Superior temporal gyrus (tissue), 1 donor: ENCODE results near the gene TMEM117.
A peak's percentile ranks its signal among the peaks of the same experiment; 100 is the strongest.

Experiments
- DNase-seq: peaks from one replicate; pipeline ENCODE4 v3.0.0-alpha.2; 2016; ENCODE audit errors: extremely low spot score

The TMEM117 gene

DNA sequence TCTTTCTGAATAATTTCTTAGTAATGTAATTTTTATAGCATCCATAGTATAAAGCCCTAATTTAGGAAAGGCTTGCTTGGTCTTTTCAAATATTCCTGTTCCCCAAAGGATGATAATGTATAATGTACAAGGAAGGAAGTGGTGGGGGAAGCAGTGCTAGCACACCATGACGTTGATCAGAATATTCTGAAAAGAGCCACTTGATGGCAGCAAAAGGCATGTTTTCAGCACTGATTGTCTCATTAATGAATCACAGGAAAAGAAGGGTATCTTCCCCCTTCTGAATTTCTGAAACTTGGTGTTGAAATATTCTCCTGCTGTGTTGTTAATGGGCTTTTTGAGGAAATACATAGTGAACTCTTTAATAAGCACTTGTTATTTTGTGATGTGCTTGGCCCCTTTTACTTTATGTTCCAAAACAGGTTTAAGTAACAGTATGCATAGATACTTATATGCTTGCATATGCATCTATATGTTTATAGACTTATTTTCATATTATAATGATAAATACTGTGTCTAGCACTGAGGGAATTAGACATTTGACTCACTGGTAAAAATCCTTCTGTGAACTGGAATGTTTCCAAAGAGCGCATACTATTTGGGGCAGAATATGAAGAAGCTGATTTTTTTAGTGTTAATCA is 122.0 kb downstream of the TMEM117 start:
- peak; percentile 85 for DNase-seq

DNA sequence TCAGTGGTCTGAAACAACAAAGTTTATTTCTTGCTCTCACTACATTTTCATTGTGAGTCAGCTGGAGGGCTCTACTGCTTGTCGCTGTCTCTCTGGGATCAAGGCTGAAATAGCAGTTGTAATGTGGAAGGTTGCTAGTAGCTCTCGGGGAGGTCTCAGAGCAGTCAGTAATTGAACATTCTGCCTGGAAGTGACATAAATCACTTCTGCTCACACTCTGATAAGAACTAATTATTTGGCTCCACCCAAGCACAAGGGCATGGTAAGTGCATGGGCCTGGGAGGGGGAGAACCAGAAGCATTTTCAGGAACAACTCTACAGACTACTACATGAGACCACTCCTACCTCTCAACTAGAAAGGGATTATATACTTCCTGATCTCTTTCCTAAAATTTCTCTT is 128.2 kb downstream of the TMEM117 start:
- DNase-seq = no peak

DNA sequence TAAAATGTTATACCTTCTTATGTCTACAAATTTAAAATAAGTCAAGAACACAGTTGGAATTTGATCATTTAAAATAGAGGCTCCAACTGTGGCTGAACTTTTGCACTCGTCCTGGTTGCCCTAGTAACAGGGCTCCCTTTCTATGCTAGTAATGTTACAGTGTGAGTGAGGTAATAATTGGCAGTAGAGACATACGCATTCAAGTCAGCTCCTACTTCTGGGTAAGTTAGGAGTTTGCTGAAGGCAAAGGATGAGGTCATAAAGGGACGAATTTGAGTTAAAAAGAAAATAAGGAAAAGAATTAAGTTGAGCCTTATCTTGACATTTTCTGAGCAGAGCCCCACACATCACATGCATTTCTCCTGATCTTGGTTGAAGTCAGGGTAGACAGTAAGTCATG is 129.1 kb downstream of the TMEM117 start:
- DNase-seq = no peak

DNA sequence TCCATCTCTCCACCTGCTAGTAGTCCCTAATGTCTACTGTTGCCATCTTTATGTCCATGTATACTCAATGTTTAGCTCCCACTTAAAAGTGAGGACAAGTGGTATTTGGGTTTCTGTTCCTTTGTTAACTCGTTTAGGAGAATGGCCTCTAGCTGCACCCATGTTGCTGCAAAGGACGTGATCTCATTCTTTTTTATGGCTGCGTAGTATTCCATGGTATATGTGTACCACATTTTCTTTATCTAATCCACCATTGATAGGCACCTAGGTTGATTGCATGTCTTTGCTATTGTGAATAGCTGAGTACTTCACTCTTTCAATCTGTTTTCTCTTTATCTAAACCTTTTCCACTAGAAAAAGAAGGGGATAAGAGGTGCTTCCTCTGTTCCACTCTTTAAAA is 130.0 kb downstream of the TMEM117 start:
- no peak for DNase-seq

DNA sequence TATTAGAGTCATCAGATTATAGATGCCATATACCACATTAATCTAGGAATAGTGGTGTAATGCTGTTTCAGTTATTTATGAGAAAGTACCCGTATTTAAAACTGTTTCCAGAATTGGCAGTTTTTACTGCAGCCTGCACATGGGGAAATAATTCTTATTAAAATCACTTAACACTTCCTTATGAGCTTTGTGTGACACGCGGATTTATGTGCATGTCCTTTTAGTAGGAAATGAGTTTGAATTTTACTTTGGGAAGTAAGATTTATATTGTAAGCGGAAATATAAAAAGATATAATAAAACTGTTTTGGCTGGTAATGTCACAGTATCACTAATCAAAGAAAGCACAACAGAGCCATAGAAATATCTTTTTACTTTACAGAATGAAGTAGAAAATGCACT is 132.9 kb downstream of the TMEM117 start:
- DNase-seq = no peak

DNA sequence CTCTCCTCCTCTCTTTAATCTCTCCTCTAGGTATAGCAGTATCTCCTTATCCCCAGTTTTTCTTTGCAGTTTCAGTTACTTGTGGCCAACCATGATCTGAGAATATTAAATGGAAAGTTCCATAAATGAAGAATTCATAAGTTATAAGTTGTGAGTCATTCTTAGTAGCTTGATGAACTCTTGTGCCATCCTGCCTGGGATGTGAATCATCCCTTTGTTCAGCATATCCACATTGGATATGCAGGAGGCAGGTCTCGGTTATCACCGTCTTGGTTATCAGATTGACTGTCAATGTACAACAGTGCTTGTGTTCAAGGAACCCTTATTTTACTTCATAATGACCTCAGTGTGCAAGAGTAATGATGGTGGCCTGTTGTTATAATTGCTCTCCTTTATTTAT is 134.0 kb downstream of the TMEM117 start:
- DNase-seq = no peak

DNA sequence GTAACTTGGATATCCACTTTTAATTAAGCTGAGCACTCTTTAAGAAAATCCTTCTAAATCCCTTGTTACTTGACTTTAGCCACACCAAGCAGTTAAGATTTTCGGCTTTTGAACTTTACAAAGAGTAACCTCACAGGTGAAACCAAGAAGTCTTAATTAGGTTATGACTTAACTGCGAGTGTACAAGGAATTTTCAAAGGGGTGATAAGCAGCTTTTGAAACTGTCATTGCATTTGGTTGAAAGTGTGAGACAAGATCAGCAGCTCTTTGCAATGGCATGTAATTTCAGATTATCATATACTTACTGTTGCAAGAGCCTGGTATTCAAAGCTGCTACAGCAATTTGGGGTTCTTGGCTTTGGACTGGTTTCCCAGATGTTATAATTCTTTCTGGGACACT is 137.5 kb downstream of the TMEM117 start:
- no peak for DNase-seq

DNA sequence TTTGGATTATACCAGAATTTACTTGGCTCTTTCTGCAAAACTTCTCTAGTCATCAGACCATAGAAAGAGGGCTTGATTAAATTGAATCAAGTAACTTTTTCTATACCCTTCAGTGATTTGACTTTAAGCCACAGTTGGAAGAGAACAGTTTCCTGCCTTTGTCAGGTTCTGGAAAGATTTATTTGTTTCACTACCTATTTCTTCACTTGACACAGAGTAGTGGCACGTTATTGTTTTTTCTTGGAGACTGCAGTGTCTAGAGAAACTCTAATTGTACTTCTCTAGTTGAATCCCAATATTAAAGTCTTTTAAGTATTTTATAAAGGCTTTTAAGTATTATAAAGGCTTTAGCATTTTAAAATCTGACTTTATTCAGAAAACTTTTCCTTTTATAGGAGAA is 138.1 kb downstream of the TMEM117 start:
- DNase-seq = no peak

DNA sequence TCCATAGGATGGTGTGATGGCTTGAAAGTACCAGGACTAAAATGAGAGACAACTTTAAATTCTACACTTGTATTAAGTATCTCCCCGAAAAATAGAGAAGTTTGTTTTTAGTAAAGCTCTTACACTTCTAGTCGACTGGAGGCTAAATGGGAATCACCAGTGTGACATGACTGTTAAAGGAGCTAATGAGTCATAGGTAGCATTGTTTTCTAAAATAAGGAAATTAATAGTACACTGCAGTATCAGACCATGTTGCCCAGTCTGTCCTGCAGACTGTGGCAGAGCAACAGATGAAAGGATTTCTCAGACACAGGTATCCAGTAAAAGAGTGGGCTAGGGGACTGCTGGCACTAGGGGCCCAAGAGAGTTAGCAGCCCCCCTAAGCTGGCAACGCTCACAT is 140.1 kb downstream of the TMEM117 start:
- DNase-seq = no peak

DNA sequence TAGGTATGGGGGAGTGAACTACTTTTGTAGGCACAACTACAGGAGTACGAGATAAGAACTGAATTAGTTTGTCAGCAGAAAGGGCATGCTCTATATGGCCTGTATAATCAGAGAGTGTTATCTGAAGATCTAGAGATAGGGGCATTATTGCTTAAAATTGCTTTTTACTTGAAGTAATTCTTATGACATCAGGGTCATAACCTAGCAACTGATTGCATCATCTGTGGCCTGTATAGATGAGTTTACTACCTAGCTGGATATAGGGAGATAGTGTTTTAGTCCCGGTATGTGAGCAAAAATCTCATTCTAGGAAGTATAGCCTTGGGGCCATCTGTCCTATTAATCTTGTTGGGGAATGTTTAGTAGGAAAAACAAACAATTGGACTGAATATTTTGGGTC is 142.7 kb downstream of the TMEM117 start:
- no peak for DNase-seq

DNA sequence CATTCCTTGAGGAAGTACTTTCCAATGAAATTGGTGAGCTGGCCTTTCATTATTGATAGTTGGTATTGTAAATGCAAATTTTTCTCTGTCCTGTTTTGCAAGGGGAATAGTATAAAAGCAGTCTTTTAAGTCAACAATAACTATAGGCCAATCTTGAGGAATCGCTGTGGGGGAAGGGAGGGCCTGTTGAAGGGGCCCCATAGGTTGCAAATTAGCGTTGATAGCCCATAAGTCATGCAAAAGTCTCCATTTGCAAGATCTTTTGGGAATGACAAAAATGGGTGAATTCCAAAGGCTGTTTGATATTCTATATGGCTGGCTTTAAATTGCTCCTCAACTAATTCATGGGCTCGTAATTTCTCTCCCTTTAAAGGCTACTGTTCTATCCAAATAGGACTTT is 143.6 kb downstream of the TMEM117 start:
- DNase-seq = no peak

DNA sequence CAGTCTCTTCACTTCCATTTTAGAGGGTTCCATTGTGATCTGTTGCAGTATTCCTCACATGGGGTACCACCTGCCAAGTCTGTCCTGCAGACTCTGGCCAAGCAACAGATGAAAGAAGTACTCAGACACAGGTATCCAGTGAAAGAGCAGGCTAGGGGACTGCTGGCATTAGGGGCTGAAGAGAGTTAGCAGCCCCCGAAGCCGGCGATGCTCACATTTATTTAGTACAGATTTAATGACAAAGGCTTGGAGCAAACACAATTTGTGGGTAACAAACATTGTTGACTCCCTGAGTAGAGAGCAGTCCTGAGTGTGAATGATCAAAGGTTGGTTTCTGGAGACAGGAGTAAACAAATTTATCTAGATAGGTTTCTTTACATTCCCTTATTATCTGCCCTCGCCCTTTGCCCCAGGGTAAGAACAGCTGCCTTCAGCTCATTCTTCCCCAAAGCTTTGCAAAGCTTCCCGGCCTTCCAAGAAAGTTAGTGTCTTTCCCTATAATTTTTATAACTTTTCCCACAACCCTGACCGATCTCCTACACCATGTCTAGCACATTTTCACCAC is 144.8 kb downstream of the TMEM117 start:
- DNase-seq = no peak

DNA sequence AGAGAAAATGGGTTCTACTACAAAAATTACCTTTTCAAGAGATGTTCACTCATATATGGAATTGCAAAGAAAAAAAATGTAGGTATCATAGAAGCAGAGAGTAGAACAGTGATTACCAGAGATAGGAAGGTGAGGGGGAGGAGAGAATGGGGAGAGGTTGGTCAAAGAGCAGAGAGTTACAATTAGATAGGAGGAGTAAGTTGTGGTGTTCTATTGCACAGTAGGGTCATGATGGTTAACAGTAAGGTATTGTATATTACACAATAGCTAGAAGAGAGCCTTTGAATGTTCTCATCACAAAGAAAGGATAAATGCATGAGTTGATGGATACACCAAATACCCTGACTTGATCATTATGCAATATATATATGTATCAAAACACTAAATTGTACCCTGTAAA is 145.8 kb downstream of the TMEM117 start:
- no peak for DNase-seq

DNA sequence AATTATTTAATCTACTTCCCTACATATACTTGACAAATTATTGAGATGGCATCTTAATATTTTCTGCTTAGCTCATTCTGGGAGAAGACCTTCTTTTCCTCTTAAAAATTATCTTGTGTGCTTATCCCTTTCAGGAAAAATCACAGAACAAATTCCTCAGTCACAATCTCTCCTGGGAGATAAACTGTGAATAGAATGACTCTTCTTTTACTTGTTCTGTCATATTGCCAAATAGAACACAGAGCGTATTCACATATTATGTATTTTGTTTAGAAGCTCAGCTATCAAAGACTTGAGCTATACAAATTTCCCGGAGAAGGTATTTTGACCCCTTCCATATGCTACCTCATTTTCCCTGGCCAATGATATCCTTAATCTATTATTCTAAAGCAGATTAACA is 146.7 kb downstream of the TMEM117 start:
- DNase-seq = peak; percentile 48

DNA sequence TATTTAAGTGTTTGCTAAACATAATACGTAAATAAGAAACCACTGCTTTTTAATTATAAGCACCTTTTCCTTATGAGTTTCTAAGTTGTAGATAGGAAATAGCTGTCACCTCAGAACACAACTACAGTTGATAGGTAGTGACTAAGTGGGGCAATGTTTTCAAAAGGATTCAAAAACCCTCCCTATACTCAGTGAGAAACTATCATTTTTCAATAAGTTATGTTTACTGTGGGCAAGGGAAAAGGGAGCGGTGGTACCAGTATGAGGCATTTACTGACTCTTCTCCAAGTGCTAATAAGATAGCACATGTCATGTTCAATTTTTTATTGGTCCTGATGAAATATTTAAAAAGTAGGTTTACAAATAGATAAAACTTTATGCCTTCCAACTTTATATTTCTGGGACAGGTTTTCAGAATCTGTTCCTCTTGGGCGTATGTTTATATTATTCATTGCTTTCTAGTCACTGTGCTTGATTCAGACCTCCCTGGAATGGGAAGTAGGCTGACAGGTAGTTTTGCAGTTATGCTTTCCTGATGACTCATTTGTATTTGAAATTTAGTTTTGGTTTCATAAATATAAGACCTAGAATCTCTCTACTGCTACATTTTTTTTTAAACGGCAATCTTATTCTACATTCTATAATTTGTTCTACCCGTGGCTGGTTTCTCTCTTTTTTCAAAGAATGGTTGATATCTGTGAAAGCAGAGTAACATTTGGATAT is 153.1 kb downstream of the TMEM117 start:
- DNase-seq = no peak

DNA sequence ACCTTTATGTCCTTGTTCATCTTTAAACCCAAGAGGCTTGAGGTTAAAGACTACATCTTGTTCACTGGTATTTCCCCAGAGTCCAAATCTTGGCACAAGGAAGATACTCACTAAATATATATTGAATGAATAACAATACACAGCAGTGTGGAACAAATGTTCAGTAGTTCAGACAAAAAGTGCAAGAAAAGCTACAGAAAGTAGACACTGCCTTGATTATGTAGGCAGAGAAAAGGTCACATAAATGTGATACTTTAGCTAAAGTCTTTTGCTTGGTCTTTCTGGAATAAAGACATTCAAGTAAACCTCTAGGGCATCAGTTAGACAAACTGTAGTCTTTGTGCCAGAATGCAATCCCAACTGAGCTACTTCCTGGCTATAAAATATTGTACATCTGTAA is 157.0 kb downstream of the TMEM117 start:
- no peak for DNase-seq

DNA sequence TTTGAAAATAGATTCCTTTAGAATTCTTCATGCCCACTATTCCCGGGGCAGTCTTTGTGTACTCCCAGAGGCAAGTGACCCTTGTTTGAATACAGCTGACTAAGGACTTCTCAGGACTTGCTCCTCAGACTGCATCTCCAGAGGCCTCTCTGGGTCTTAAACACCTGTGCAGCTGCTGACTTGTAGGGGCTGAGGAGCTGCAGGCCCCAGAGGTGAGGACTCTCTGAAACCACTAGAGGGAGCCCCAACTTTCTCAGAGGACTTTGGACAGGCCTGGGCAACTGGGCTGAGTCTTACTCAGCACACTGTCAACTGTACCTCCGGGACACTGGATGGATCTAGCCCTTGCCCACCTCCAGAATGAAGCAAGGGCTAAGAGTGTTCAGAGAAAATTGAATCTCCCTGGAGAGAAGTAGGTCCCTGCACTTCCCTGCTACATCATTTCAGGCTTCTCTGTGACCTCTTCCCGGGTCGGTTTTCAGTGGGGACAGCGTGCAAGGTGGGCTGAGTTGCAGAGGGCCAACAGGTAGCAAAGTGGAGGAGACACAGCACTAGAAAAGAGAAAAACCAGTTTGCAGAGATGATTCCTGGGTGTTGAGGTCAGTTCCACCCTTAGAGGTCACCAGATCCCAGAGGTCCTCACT is 164.6 kb downstream of the TMEM117 start:
- DNase-seq = peak; percentile 20

DNA sequence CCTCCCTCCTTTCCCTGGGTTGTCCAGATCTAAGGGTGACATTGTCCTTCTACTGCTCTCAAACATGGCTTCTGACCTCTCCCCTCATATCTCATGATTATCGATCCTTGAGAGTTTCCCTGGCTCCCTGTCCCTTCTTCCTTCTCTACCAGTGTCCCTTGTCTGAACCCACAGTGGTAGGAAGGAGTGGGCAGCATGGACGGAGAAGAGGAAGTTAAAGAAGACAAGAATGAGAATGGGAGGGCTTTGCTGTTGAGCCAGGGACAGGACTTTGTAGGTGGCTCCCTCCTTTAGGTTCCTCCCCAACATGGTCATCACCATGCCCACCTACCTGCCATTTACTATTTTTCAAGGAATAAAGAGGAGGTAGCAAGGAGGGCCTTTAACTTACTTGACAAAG is 166.7 kb downstream of the TMEM117 start:
- no peak for DNase-seq

DNA sequence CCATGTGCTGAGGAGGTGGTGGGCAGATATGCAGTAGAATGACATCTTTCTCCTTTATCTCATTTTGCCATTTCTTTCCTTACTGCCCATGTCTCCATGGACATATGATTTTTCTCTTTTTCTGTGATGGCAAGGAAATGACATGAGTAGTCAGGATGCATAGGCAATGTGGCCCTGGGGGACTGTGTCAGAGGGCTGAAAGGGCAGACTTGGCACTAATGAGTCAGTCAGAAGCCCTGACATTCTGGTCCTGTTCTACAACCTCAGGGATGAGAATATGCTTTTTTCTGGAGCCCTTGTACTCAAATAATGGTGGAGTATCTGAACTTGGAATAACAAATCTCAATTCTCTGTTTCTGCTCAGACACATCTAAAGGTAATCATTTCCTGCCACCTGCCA is 167.8 kb downstream of the TMEM117 start:
- no peak for DNase-seq

DNA sequence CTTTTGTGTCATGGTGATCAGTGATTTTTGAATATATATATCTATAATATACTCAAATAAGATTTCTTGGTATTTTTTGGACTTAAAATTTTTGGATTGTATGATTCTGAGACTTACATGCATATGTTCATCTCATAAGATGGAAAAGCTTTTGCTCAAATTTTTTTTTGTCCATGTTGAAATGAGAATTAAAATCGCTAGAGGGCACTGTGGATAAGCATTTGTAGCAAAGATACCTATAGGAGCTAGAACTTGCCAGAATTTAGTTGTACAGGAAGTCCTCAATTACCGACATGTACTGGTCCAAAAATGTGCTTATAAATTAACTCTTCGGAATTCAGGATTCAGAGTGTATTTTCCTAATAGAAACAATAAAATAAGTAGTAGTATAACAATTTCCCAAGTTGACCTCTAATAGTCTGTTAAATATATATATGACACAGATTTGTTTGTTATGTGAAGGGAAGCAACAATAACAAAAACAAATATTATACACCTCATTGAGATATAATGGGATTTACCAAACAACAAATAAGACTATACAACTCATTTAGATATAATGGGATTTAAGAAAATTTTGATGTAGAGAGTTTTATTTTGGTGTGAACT is 179.6 kb downstream of the TMEM117 start:
- peak; percentile 91 for DNase-seq

DNA sequence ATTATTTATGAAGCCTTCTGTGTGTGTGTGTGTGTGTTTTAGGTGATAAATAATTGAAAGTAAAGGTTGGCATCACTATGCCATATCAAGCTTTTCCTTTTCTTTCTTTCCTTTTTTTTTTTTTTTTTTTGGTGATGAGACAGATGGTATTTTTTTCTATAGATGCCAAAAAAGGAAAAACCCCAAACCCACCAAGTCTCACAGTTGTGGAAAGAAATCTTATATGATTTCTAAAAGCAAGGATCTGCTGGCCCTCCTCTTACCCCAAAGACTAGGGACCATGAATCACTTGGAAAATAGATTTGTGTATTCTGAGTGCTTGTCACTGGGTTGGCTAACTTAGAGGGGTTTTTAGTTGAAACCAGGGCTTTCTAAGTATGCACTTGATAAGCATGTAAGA is 181.3 kb downstream of the TMEM117 start:
- no peak for DNase-seq

DNA sequence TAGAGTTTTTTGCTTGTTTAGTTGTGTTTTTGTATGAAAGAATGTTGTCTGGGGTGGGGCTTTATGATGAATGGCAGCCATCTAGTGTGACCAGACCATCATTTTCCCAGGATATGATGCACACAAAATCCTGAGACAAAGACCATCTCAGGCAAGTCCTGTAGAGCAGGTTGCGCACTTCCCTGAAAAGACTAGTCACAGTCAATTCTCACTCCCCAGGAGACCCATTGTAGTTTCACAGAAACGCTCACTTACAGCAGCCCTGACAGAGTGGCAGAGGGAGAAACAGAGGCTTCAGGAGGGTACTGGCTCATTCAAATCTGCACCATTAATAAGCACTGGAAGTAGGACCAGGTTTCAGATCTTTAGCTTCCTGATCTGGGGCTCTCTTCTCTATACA is 183.2 kb downstream of the TMEM117 start:
- DNase-seq = no peak

DNA sequence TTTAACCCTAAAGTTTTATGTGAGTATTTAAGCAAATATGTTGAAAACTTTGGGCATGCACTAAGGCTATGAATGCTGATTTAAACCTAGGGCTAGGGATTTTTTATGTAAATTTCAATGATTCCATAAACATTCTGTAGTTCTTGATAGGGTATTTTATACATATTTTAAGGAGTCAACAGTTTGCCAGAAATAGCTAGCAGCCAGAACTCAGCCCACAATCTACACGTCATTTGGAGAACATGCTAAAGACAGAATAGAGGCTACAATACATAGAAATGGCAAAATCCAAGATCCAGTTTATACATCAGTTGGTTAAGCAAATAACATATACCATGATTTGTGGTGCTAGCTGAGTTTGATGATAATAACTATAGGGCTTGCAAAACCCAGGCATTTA is 184.7 kb downstream of the TMEM117 start:
- peak; percentile 34 for DNase-seq
